Kidney epithelial cell (primary cell): ENCODE results near the gene SEPTIN12. TPM values are rescaled to one million over a fixed set of nuclear protein-coding genes. Genes with fewer than 3 reads are reported as not detected.
"Not testable (repeated sequence)": the region's sequence is repeated elsewhere in the genome, so short reads cannot be mapped to it uniquely, and the experiment has no call there.

Experiments
- DNase-seq: peaks from one replicate; pipeline ENCODE4 v3.0.0-alpha.2; 2010; ENCODE audit warnings: low read depth
- H3K27me3 ChIP-seq: 2 replicates; pipeline ENCODE4 v1.6.0; 2011; ENCODE audit warnings: low read length; ENCODE audit not compliant: control insufficient read depth, insufficient read depth
- H3K36me3 ChIP-seq: 2 replicates; pipeline ENCODE4 v1.5.1; 2011; ENCODE audit warnings: low read length; ENCODE audit not compliant: control insufficient read depth, insufficient read depth
- H3K4me3 ChIP-seq: 2 replicates; pipeline ENCODE4 v1.5.1; 2011; ENCODE audit warnings: low read depth, mild to moderate bottlenecking, control low read depth, low read length
- total RNA-seq: library from RNA; depleted of rRNA; stranded (reverse); fragments of >200 nt; gene quantifications from 2 replicates; pipeline ENCODE4 v1.2.3, GENCODE V29; 2015
- TF ChIP-seq, protein P1 (sequence below): IDR thresholded peaks from 2 replicates; pipeline ENCODE4 v1.5.1; 2011; ENCODE audit warnings: mild to moderate bottlenecking, moderate library complexity, low read length, control low read depth, inconsistent platforms; ENCODE audit not compliant: insufficient read depth, poor library complexity, severe bottlenecking

The SEPTIN12 gene
- total RNA-seq, 1 donor from 2014 or later, result not detected

GRCh38 chr16:4790871-4791270 lies 2.7 kb upstream of the SEPTIN12 start:
- Histone ChIP-seq H3K36me3 (no peaks in the 10 kb centered on the region), H3K27me3 (no peaks in the 10 kb centered on the region), H3K4me3 (no peak overlapping the region)
- TF ChIP-seq, protein P1, sequence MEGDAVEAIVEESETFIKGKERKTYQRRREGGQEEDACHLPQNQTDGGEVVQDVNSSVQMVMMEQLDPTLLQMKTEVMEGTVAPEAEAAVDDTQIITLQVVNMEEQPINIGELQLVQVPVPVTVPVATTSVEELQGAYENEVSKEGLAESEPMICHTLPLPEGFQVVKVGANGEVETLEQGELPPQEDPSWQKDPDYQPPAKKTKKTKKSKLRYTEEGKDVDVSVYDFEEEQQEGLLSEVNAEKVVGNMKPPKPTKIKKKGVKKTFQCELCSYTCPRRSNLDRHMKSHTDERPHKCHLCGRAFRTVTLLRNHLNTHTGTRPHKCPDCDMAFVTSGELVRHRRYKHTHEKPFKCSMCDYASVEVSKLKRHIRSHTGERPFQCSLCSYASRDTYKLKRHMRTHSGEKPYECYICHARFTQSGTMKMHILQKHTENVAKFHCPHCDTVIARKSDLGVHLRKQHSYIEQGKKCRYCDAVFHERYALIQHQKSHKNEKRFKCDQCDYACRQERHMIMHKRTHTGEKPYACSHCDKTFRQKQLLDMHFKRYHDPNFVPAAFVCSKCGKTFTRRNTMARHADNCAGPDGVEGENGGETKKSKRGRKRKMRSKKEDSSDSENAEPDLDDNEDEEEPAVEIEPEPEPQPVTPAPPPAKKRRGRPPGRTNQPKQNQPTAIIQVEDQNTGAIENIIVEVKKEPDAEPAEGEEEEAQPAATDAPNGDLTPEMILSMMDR, result no peak
- no peak for DNase-seq

DNA sequence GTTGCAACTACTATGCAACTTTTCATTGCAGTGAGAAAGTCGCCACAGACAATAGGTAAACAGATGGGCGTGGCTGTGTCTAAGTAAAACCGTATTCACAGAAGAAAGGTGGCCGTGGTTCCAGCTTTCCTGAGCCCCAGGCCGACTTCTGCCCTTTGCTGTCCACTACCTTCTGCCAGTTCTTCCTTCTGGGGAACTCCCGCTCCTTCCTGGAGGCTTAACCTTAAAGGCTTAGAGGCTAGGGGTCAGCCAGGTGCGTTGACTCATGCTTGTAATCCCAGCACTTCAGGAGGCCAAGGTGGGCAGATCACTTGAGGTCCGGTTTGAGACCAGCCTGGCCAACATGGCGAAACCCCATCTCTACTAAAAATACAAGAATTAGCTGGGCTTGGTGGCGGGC lies 2.1 kb upstream of the SEPTIN12 start:
- no peak for DNase-seq
- Histone ChIP-seq H3K4me3 (no peak overlapping the region), H3K36me3 (no peaks in the 10 kb centered on the region), H3K27me3 (no peaks in the 10 kb centered on the region)
- TF ChIP-seq, protein P1, result no peak

- H3K27me3 ChIP-seq, result no peaks in the 10 kb centered on the region
- no peak overlapping the region for H3K4me3 ChIP-seq
- TF ChIP-seq, protein P1, result no peak
- DNase-seq, result no peak
- no peaks in the 10 kb centered on the region for H3K36me3 ChIP-seq
Measured at GRCh38 chr16:4788910-4789309, 765 bp upstream of the SEPTIN12 start.

DNA sequence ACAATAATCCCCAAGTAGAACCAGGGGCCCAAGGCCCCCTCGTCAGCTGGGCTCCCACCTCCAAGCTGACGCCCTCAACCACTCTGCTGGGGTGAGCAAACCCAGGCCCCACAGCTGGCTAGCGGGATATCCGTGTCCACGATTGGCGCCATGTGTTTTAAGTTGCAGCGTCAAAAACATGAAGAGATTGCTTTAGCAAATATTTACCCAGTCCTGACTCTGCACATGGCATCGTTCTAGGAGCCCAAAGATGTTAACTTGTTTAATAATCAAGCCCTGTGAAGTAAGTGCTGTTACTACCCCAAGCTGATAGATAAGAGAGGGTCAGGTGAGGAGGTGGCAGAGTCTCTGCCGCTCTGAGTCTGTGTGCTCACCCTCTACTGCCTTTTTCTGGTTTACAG lies 344 bp upstream of the SEPTIN12 start:
- Histone ChIP-seq H3K4me3 (no peak overlapping the region), H3K36me3 (no peaks in the 10 kb centered on the region), H3K27me3 (no peaks in the 10 kb centered on the region)
- TF ChIP-seq, protein P1, result no peak
- DNase-seq, result no peak

- no peaks in the 10 kb centered on the region for H3K27me3 ChIP-seq
- TF ChIP-seq, protein P1, result no peak
- no peaks in the 10 kb centered on the region for H3K36me3 ChIP-seq
- no peak overlapping the region for H3K4me3 ChIP-seq
- no peak for DNase-seq
Measured at GRCh38 chr16:4787068-4787467, 1.1 kb downstream of the SEPTIN12 start.

- TF ChIP-seq, protein P1, result no peak
Measured at GRCh38 chr16:4785758-4786433, 2.2 kb downstream of the SEPTIN12 start.

GRCh38 chr16:4784444-4784987 lies 3.6 kb downstream of the SEPTIN12 start:
- H3K4me3 ChIP-seq, H3K27me3 ChIP-seq, DNase-seq, H3K36me3 ChIP-seq: not testable (repeated sequence)

More at GRCh38 chr16:4785758-4786433, 2.2 kb downstream of the SEPTIN12 start:
- no peak for DNase-seq
- no peaks in the 10 kb centered on the region for H3K36me3 ChIP-seq
- no peaks in the 10 kb centered on the region for H3K27me3 ChIP-seq
- H3K4me3 ChIP-seq, result no peak overlapping the region
